Liver (tissue), 9 donors: ENCODE data around the gene RPL7A. TPM values are rescaled to one million over a fixed set of nuclear protein-coding genes. Genes with fewer than 3 reads are reported as not detected.

Experiments
- DNase-seq: peaks from one replicate; pipeline ENCODE4 v3.0.0-alpha.2; 2017; ENCODE audit warnings: low spot score
- H3K27ac ChIP-seq, 2 donors: one replicate each; pipeline ENCODE4 v1.7.0; 2013; ENCODE audit warnings: inconsistent platforms in 2 of 2, low read length in 2 of 2, control low read depth in 1 of 2, low read depth in 1 of 2, mild to moderate bottlenecking in 1 of 2
- H3K27me3 ChIP-seq, 4 donors: one replicate each; pipeline versions ENCODE4 v1.6.1 to v1.7.0; 2013; ENCODE audit warnings: low read length in 3 of 4, inconsistent platforms in 1 of 4, mild to moderate bottlenecking in 1 of 4, moderate library complexity in 1 of 4; ENCODE audit not compliant: control insufficient read depth in 4 of 4, insufficient read depth in 4 of 4
- H3K36me3 ChIP-seq, 4 donors: one replicate each; pipeline versions ENCODE4 v1.6.1 to v1.7.0; 2013; ENCODE audit warnings: low read length in 3 of 4, mild to moderate bottlenecking in 3 of 4, low read depth in 1 of 4, moderate library complexity in 1 of 4; ENCODE audit not compliant: control insufficient read depth in 4 of 4, insufficient read depth in 3 of 4
- H3K4me1 ChIP-seq, 4 donors: one replicate each; pipeline versions ENCODE4 v1.6.1 to v1.7.0; 2013; ENCODE audit warnings: low read length in 3 of 4, mild to moderate bottlenecking in 3 of 4, moderate library complexity in 1 of 4; ENCODE audit not compliant: control insufficient read depth in 4 of 4, insufficient read depth in 4 of 4
- H3K4me3 ChIP-seq, 3 donors: one replicate each; pipeline versions ENCODE4 v1.6.1 to v1.7.0; 2013; ENCODE audit warnings: low read length in 3 of 3, control low read depth in 1 of 3, low read depth in 1 of 3, mild to moderate bottlenecking in 1 of 3
- H3K9ac ChIP-seq, 2 donors: one replicate each; pipeline ENCODE4 v1.7.0; 2013; ENCODE audit warnings: low read length in 2 of 2, mild to moderate bottlenecking in 2 of 2, moderate library complexity in 2 of 2, control low read depth in 1 of 2, low read depth in 1 of 2
- H3K9me3 ChIP-seq, 4 donors: one replicate each; pipeline versions ENCODE4 v1.6.1 to v1.7.0; 2013; ENCODE audit warnings: low read length in 3 of 4; ENCODE audit not compliant: control insufficient read depth in 4 of 4
- EGR1 ChIP-seq, 2 donors: IDR thresholded peaks; 2 replicates each; pipeline ENCODE4 v1.6.1; 2016 to 2018; ENCODE audit warnings: antibody characterized with exemption in 2 of 2, low read depth in 2 of 2
- FOXA1 ChIP-seq: IDR thresholded peaks from 2 replicates; pipeline ENCODE4 v1.6.1; 2016; ENCODE audit warnings: antibody characterized with exemption
- FOXA2 ChIP-seq: IDR thresholded peaks from 2 replicates; pipeline ENCODE4 v1.6.1; 2016; ENCODE audit warnings: antibody characterized with exemption
- GABPA ChIP-seq, 2 donors: IDR thresholded peaks in 1 of 2; conservative IDR thresholded peaks in 1 of 2; 2 replicates each; pipeline ENCODE4 v1.6.1; 2016; ENCODE audit warnings: antibody characterized with exemption in 2 of 2, mild to moderate bottlenecking in 1 of 2, moderate library complexity in 1 of 2
- HNF4A ChIP-seq, 2 donors: conservative IDR thresholded peaks; 2 replicates each; pipeline ENCODE4 v1.6.1; 2016; ENCODE audit warnings: antibody characterized with exemption in 2 of 2, mild to moderate bottlenecking in 2 of 2
- JUND ChIP-seq, 2 donors: IDR thresholded peaks; 2 replicates each; pipeline ENCODE4 v1.6.1; 2016; ENCODE audit warnings: antibody characterized with exemption in 2 of 2
- MAX ChIP-seq: IDR thresholded peaks from 2 replicates; pipeline ENCODE4 v1.6.1; 2016; ENCODE audit warnings: antibody characterized with exemption
- NR2F2 ChIP-seq: IDR thresholded peaks from 2 replicates; pipeline ENCODE4 v1.6.1; 2016; ENCODE audit warnings: antibody characterized with exemption
- RAD21 ChIP-seq, 2 donors: IDR thresholded peaks; 2 replicates each; pipeline ENCODE4 v1.6.1; 2016; ENCODE audit warnings: antibody characterized with exemption in 2 of 2, mild to moderate bottlenecking in 2 of 2
- REST ChIP-seq: IDR thresholded peaks from 2 replicates; pipeline ENCODE4 v1.6.1; 2016; ENCODE audit warnings: antibody characterized with exemption, mild to moderate bottlenecking
- RXRA ChIP-seq, 2 donors: IDR thresholded peaks; 2 replicates each; pipeline ENCODE4 v1.6.1; 2017 to 2018; ENCODE audit warnings: antibody characterized with exemption in 2 of 2, mild to moderate bottlenecking in 1 of 2
- SP1 ChIP-seq: IDR thresholded peaks from 2 replicates; pipeline ENCODE4 v1.6.1; 2018; ENCODE audit warnings: antibody characterized with exemption, mild to moderate bottlenecking
- TAF1 ChIP-seq: conservative IDR thresholded peaks from 2 replicates; pipeline ENCODE4 v1.6.1; 2016; ENCODE audit warnings: antibody characterized with exemption, mild to moderate bottlenecking
- ZBTB33 ChIP-seq: IDR thresholded peaks from 2 replicates; pipeline ENCODE4 v1.6.1; 2016; ENCODE audit warnings: antibody characterized with exemption
- WGBS: extraction: QIAGEN DNeasy Blood & Tissue Kit; methylation state at CpG from one replicate; pipeline ENCODE4 v1.1.7; 2013; 5-methylcytosine and 5-hydroxymethylcytosine counted together
- polyA plus RNA-seq, 2 donors: library from polyadenylated mRNA; stranded (reverse) in 1 of 2; unstranded in 1 of 2; fragments of 200-250 nt in 1 of 2; fragments of >200 nt in 1 of 2; fragmentation: Nextera tagmentation in 1 of 2; extraction: Ambion mirVana in 1 of 2; gene quantifications; one replicate each; pipeline versions ENCODE4 v1.2.1 to v1.2.3, GENCODE V29; 2013 to 2015
- total RNA-seq, 2 donors: library from RNA; depleted of rRNA; stranded (reverse); fragments of >200 nt; gene quantifications; one replicate each; pipeline ENCODE4 v1.2.3, GENCODE V29; 2014
- TF ChIP-seq, protein P1 (sequence below): IDR thresholded peaks from 2 replicates; pipeline ENCODE4 v1.6.1; 2016; ENCODE audit warnings: antibody characterized with exemption
- donor health status: healthy.
- donor health status: healthy.
- donor health status: healthy.
- donor health status: healthy.
- donor health status: healthy.

Gene RPL7A
- total and polyA plus RNA-seq, 4 donors = 215 to 930 (median 704) TPM

- 91% methylated on average over 15 of the region's 15 CpGs for WGBS
- H3K9ac ChIP-seq = no peak overlapping the region
- H3K4me3 ChIP-seq = no peak overlapping the region
- peaks cover 0 to 34% (median 13%) of the 10 kb centered on the region in 4 donors for H3K4me1 ChIP-seq
- peaks cover 23 to 72% (median 61%) of the 10 kb centered on the region in 4 donors for H3K36me3 ChIP-seq
- no peak for DNase-seq
- no peak overlapping the region for H3K27ac ChIP-seq
- TF ChIP-seq ZBTB33 = no peak
- no peaks in the 10 kb centered on the region for H3K27me3 ChIP-seq
- no peaks in the 10 kb centered on the region for H3K9me3 ChIP-seq
These were observed 14.5 kb downstream of the RPL7A start for GRCh38 chr9:133362359-133363044.

DNA sequence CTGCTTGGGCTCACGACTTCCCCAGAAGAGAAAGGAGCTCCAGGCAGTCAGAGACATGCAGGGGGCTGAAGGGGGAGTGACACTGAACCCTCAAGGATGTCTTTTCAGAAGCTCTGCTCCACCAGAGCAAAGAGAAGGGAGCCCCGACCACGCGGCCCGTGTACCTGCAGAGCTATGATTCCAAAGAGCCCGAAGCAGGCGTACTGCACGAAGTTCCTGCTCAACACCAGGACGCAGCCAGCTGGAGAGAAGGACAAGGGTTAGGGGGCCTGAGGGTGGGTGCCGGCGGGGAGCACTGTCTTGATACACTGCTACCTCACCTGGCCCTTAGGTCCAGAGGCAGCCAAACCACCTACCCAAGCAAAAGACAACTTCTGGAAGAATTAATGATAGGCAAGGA lies 18.4 kb downstream of the RPL7A start:
- Histone ChIP-seq H3K9me3 (no peaks in the 10 kb centered on the region), H3K36me3 (peaks cover 23 to 61% (median 50%) of the 10 kb centered on the region in 4 donors), H3K27ac (no peak overlapping the region), H3K4me1 (peaks cover 15 to 53% (median 42%) of the 10 kb centered on the region in 4 donors), H3K27me3 (no peaks in the 10 kb centered on the region), H3K4me3 (no peak overlapping the region), H3K9ac (no peak overlapping the region)
- 94% methylated on average over 11 of the region's 11 CpGs for WGBS
- no peak for DNase-seq
- TF ChIP-seq FOXA2 (no peak), JUND (IDR thresholded peaks at IDR 0.05) (no peak), REST (no peak)

DNA sequence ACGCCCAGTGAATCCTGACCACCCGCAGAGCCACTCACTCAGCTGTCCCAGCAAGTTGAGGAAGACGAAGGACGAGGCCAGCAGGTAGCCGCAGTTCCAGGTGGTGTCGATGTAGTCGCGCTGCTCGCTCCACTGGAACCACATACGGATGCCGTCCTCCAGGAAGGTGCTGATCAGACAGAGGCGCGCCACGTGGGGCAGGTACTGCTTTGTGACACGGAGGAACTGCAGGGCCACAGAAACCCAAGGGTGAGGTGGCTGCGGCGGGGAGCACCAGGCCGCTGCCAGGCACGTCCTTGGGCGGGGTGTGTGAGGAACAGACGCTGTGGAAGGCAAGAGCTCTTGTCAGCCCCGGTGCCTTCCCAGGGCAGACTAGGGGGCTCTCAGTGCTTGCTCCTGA lies 19.2 kb downstream of the RPL7A start:
- peaks cover 23 to 56% (median 49%) of the 10 kb centered on the region in 4 donors for H3K4me1 ChIP-seq
- no peak overlapping the region for H3K9ac ChIP-seq
- DNase-seq = no peak
- peaks cover 21 to 55% (median 43%) of the 10 kb centered on the region in 4 donors for H3K36me3 ChIP-seq
- WGBS = 96% methylated on average over 22 of the region's 22 CpGs
- H3K9me3 ChIP-seq = no peaks in the 10 kb centered on the region
- no peak overlapping the region for H3K4me3 ChIP-seq
- H3K27me3 ChIP-seq = no peaks in the 10 kb centered on the region
- no peak overlapping the region for H3K27ac ChIP-seq
- TF ChIP-seq JUND (IDR thresholded peaks at IDR 0.05) (no peak), GABPA (IDR thresholded peaks at IDR 0.05 in 1 of 2, conservative IDR thresholded peaks at IDR 0.05 in 1 of 2) (no peak), RAD21 (IDR thresholded peaks at IDR 0.05) (no peak), FOXA1 (no peak), REST (no peak), MAX (no peak), RXRA (IDR thresholded peaks at IDR 0.05) (no peak), TAF1 (no peak), ZBTB33 (no peak), HNF4A (conservative IDR thresholded peaks at IDR 0.05) (no peak), NR2F2 (no peak), SP1 (no peak), EGR1 (IDR thresholded peaks at IDR 0.05; ENCODE audit: low read depth in 2 of 2) (no peak)
- TF ChIP-seq, protein P1, sequence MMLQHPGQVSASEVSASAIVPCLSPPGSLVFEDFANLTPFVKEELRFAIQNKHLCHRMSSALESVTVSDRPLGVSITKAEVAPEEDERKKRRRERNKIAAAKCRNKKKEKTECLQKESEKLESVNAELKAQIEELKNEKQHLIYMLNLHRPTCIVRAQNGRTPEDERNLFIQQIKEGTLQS = no peak
